Naive thymus-derived CD8-positive, alpha-beta T cell (primary cell): ENCODE measurements around the gene RETREG2. TPM values are rescaled to one million over a fixed set of nuclear protein-coding genes. Genes with fewer than 3 reads are reported as not detected.
A peak's percentile ranks its signal among the peaks of the same experiment; 100 is the strongest.

ENCODE experiments used
- ATAC-seq, 2 donors: fragments of 150-1000 bp; cut with Tn5 transposase in 1 of 2; sonication (Bioruptor Pico), chemical (Tn5 transposase) in 1 of 2; 1 replicate in 1 of 2; 2 replicates in 1 of 2; pipeline ENCODE4 v1.10.0; 2021; ENCODE audit warnings: mild to moderate bottlenecking in 2 of 2, moderate library complexity in 2 of 2
- POLR2A ChIA-PET: fragments of 350-600 bp; sonication (Branson Sonifier 250); formaldehyde crosslinking; loops from one replicate; lab custom pipeline; 2021; ENCODE audit warnings: antibody characterized with exemption; lab: Charles Lee
- DNase-seq, 10 donors: peaks; one replicate each; pipeline versions ENCODE4 v3.0.0 to v3.0.0-alpha.2; 2020 to 2022
- H3K27ac Mint-ChIP-seq, 10 donors: one replicate each; pipeline ENCODE4 v1.8.0; 2020 to 2022; ENCODE audit warnings: mild to moderate bottlenecking in 10 of 10, mixed read lengths in 10 of 10, moderate library complexity in 4 of 10, inconsistent platforms in 1 of 10
- H3K27me3 Mint-ChIP-seq, 5 donors: one replicate each; pipeline ENCODE4 v1.8.0; 2021 to 2022; ENCODE audit warnings: mixed read lengths in 5 of 5
- H3K36me3 Mint-ChIP-seq, 3 donors: one replicate each; pipeline ENCODE4 v1.8.0; 2020 to 2022; ENCODE audit warnings: mixed read lengths in 3 of 3, mild to moderate bottlenecking in 2 of 3, inconsistent platforms in 1 of 3
- H3K4me1 Mint-ChIP-seq, 4 donors: one replicate each; pipeline ENCODE4 v1.8.0; 2021 to 2022; ENCODE audit warnings: mixed read lengths in 4 of 4
- H3K4me3 Mint-ChIP-seq, 10 donors: one replicate each; pipeline ENCODE4 v1.8.0; 2020 to 2022; ENCODE audit warnings: mild to moderate bottlenecking in 10 of 10, mixed read lengths in 10 of 10, moderate library complexity in 6 of 10, inconsistent platforms in 1 of 10
- H3K9me3 Mint-ChIP-seq, 9 donors: one replicate each; pipeline ENCODE4 v1.8.0; 2020 to 2022; ENCODE audit warnings: mixed read lengths in 9 of 9, mild to moderate bottlenecking in 3 of 9, inconsistent platforms in 1 of 9, moderate library complexity in 1 of 9
- polyA plus RNA-seq, 3 donors: library from polyadenylated mRNA; unstranded; fragments of 300-500 nt; fragmentation: Illumina TruSeq; gene quantifications; one replicate each; pipeline ENCODE4 v1.2.3, GENCODE V29; 2021
- total RNA-seq, 8 experiments: library from RNA in 2 of 8; stranded (reverse) in 2 of 8; gene quantifications; one replicate each; pipeline ENCODE4 v1.2.3 and lab custom pipeline; 2021 to 2026

Gene RETREG2
- total and polyA plus RNA-seq, 5 experiments from 2014 or later: 52.0 to 113 (median 64.3) TPM

- no peak overlapping the region for H3K27ac Mint-ChIP-seq
Measured at GRCh38 chr2:219158025-219158424, 20.1 kb upstream of the RETREG2 start.

GRCh38 chr2:219158586-219158985 lies 19.5 kb upstream of the RETREG2 start:
- no peak for DNase-seq
- H3K36me3 Mint-ChIP-seq: peaks cover 6 to 32% (median 12%) of the 10 kb centered on the region in 3 donors
- no peaks in the 10 kb centered on the region for H3K27me3 Mint-ChIP-seq
- POLR2A ChIA-PET: interaction anchor here (0.7 to 5.6 kb wide), 8 partner anchors 18 to 141 kb away, joined by 3 to 30 read pairs (median 8); partner anchors contain the start of genes ANKZF1, ATG9A, CNPPD1 and TUBA4A
- H3K27ac Mint-ChIP-seq: no peak overlapping the region
- ATAC-seq: no peak
- no peaks in the 10 kb centered on the region for H3K9me3 Mint-ChIP-seq
- peak overlapping the region in 1 of 10 donors; percentile 24 for H3K4me3 Mint-ChIP-seq
- H3K4me1 Mint-ChIP-seq: peaks cover 16 to 35% (median 17%) of the 10 kb centered on the region in 4 donors

More at GRCh38 chr2:219158025-219158424, 20.1 kb upstream of the RETREG2 start:
- POLR2A ChIA-PET: interaction anchor here (0.7 to 5.6 kb wide), 4 partner anchors 19 to 95 kb away, joined by 3 to 30 read pairs (median 15); partner anchors contain the start of genes CNPPD1, TUBA4A, TUBA4B and ZFAND2B
- ATAC-seq: no peak
- no peak for DNase-seq
- H3K27me3 Mint-ChIP-seq: no peaks in the 10 kb centered on the region
- peaks cover 11 to 38% (median 12%) of the 10 kb centered on the region in 3 donors for H3K36me3 Mint-ChIP-seq
- H3K4me3 Mint-ChIP-seq: no peak overlapping the region
- H3K4me1 Mint-ChIP-seq: peaks cover 16 to 35% (median 17%) of the 10 kb centered on the region in 4 donors
- no peaks in the 10 kb centered on the region for H3K9me3 Mint-ChIP-seq

- ATAC-seq (no peak), DNase-seq (no peak)
- peak overlapping the region; percentile 76 to 99 (median 97) for H3K27ac Mint-ChIP-seq
- POLR2A ChIA-PET: interaction anchor here (0.6 to 5.6 kb wide), 17 partner anchors 10 to 136 kb away, joined by 3 to 30 read pairs (median 5); partner anchors contain the start of genes ANKZF1, ATG9A, CNPPD1 and DNAJB2
- H3K4me3 Mint-ChIP-seq: peak overlapping the region; percentile 86 to 99 (median 93)
- peaks cover 16 to 35% (median 17%) of the 10 kb centered on the region in 4 donors for H3K4me1 Mint-ChIP-seq
- no peaks in the 10 kb centered on the region for H3K27me3 Mint-ChIP-seq
- peaks cover 2 to 27% (median 12%) of the 10 kb centered on the region in 3 donors for H3K36me3 Mint-ChIP-seq
- no peaks in the 10 kb centered on the region for H3K9me3 Mint-ChIP-seq
Measured at GRCh38 chr2:219159771-219160185, 18.3 kb upstream of the RETREG2 start.

- POLR2A ChIA-PET: interaction anchor here (0.6 to 5.6 kb wide), 17 partner anchors 9 to 135 kb away, joined by 3 to 30 read pairs (median 5); partner anchors contain the start of genes ANKZF1, ATG9A, CNPPD1 and DNAJB2
- Mint-ChIP-seq H3K4me3 (peak within 1 kb of the TSS; percentile 86 to 99 (median 93)), H3K4me1 (peaks cover 16 to 35% (median 17%) of the 10 kb centered on the region in 4 donors), H3K9me3 (no peaks in the 10 kb centered on the region), H3K27ac (peak within 1 kb of the TSS; percentile 88 to 99 (median 97)), H3K27me3 (no peaks in the 10 kb centered on the region), H3K36me3 (peaks cover 2 to 24% (median 12%) of the 10 kb centered on the region in 3 donors)
- peak; percentile 86 to 90 for ATAC-seq
- peak; percentile 83 to 100 (median 90) for DNase-seq
Measured at GRCh38 chr2:219160186-219161017, 17.7 kb upstream of the RETREG2 start, which contains the start of gene NHEJ1. NHEJ1 (minus strand) TSS chr2:219160815; CDS start chr2:219158362, 2,453 bp downstream.

GRCh38 chr2:219161097-219161496 lies 17.0 kb upstream of the RETREG2 start:
- H3K27ac Mint-ChIP-seq: peak overlapping the region; percentile 88 to 99 (median 97)
- H3K4me3 Mint-ChIP-seq: peak overlapping the region; percentile 86 to 99 (median 93)
- DNase-seq (no peak), ATAC-seq (no peak)
- H3K27me3 Mint-ChIP-seq: no peaks in the 10 kb centered on the region
- H3K36me3 Mint-ChIP-seq: peaks cover 2 to 24% (median 12%) of the 10 kb centered on the region in 3 donors
- H3K9me3 Mint-ChIP-seq: no peaks in the 10 kb centered on the region
- peaks cover 16 to 35% (median 19%) of the 10 kb centered on the region in 4 donors for H3K4me1 Mint-ChIP-seq
- POLR2A ChIA-PET: interaction anchor here (1.2 to 5.6 kb wide), 5 partner anchors 15 to 94 kb away, joined by 3 to 30 read pairs (median 13); partner anchors contain the start of genes ANKZF1, ATG9A, CNPPD1 and ZFAND2B

GRCh38 chr2:219163156-219163555 lies 14.9 kb upstream of the RETREG2 start:
- no peak overlapping the region for H3K4me3 Mint-ChIP-seq
- POLR2A ChIA-PET: interaction anchor here (1.0 to 5.6 kb wide), 2 partner anchors 45 to 66 kb away, joined by 3 to 30 read pairs; partner anchors contain the start of genes ANKZF1, ATG9A and ZFAND2B
- H3K27ac Mint-ChIP-seq: peak overlapping the region in 2 of 10 donors; percentile 20 to 60
- peaks cover 0 to 4% (median 0%) of the 10 kb centered on the region in 3 donors for H3K36me3 Mint-ChIP-seq
- no peak for ATAC-seq
- H3K4me1 Mint-ChIP-seq: peaks cover 16 to 32% (median 18%) of the 10 kb centered on the region in 4 donors
- H3K27me3 Mint-ChIP-seq: no peaks in the 10 kb centered on the region
- no peak for DNase-seq
- no peaks in the 10 kb centered on the region for H3K9me3 Mint-ChIP-seq

GRCh38 chr2:219165058-219165911 lies 12.8 kb upstream of the RETREG2 start:
- DNase-seq: peak in 1 of 10 donors; percentile 28
- H3K4me1 Mint-ChIP-seq: peaks cover 9 to 16% (median 10%) of the 10 kb centered on the region in 4 donors
- ATAC-seq: no peak
- H3K27ac Mint-ChIP-seq: peak overlapping the region in 2 of 10 donors; percentile 29 to 47
- H3K27me3 Mint-ChIP-seq: no peaks in the 10 kb centered on the region
- POLR2A ChIA-PET: interaction anchor here (0.6 to 3.7 kb wide), 6 partner anchors 11 to 1777 kb away, joined by 3 to 39 read pairs (median 3); partner anchors contain the start of genes ANKZF1, ATG9A, CNPPD1 and ZFAND2B
- no peak overlapping the region for H3K4me3 Mint-ChIP-seq
- no peaks in the 10 kb centered on the region for H3K36me3 Mint-ChIP-seq
- H3K9me3 Mint-ChIP-seq: no peaks in the 10 kb centered on the region

- no peak for ATAC-seq
- DNase-seq: no peak
- Mint-ChIP-seq H3K4me3 (no peak overlapping the region), H3K36me3 (peaks cover 0 to 22% (median 0%) of the 10 kb centered on the region in 3 donors), H3K9me3 (no peaks in the 10 kb centered on the region), H3K4me1 (peaks cover 9 to 16% (median 9%) of the 10 kb centered on the region in 4 donors), H3K27me3 (no peaks in the 10 kb centered on the region), H3K27ac (peak overlapping the region in 1 of 10 donors; percentile 32)
- POLR2A ChIA-PET: interaction anchor here (0.6 to 1.0 kb wide), 3 partner anchors 11 to 82 kb away, joined by 3 to 6 read pairs (median 3); no protein-coding TSS in a partner anchor
Measured at GRCh38 chr2:219167997-219168396, 10.1 kb upstream of the RETREG2 start.

- Mint-ChIP-seq H3K4me3 (no peak overlapping the region), H3K36me3 (peaks cover 0 to 27% (median 3%) of the 10 kb centered on the region in 3 donors), H3K27me3 (no peaks in the 10 kb centered on the region), H3K27ac (peak overlapping the region in 1 of 10 donors; percentile 35), H3K4me1 (peaks cover 9 to 20% (median 11%) of the 10 kb centered on the region in 4 donors), H3K9me3 (no peaks in the 10 kb centered on the region)
- no peak for DNase-seq
- POLR2A ChIA-PET: interaction anchor here (1.0 to 18.9 kb wide), 2 partner anchors 11 to 34 kb away, joined by 3 to 674 read pairs; partner anchors contain the start of gene ZFAND2B
- ATAC-seq: no peak
Measured at GRCh38 chr2:219168526-219168925, 9.5 kb upstream of the RETREG2 start.

- H3K4me3 Mint-ChIP-seq: no peak overlapping the region
- POLR2A ChIA-PET: interaction anchor here (1.4 to 18.9 kb wide), 2 partner anchors 9 to 33 kb away, joined by 4 to 674 read pairs; partner anchors contain the start of gene ZFAND2B
- peak overlapping the region in 1 of 10 donors; percentile 35 for H3K27ac Mint-ChIP-seq
- peaks cover 12 to 24% (median 14%) of the 10 kb centered on the region in 4 donors for H3K4me1 Mint-ChIP-seq
- ATAC-seq (no peak), DNase-seq (no peak)
- no peaks in the 10 kb centered on the region for H3K9me3 Mint-ChIP-seq
- no peaks in the 10 kb centered on the region for H3K27me3 Mint-ChIP-seq
- peaks cover 0 to 30% (median 4%) of the 10 kb centered on the region in 3 donors for H3K36me3 Mint-ChIP-seq
Measured at GRCh38 chr2:219168932-219169331, 9.1 kb upstream of the RETREG2 start.
